GM12865 (cell line): Measurements from ENCODE around the gene UNC119B.

Source experiments
- DNase-seq: peaks from one replicate; pipeline ENCODE4 v3.0.0; 2010; ENCODE audit warnings: low read depth
- H3K4me3 ChIP-seq: 2 replicates; pipeline ENCODE4 v1.5.1; 2011; ENCODE audit warnings: mild to moderate bottlenecking, low read depth, low read length, control low read depth
- TF ChIP-seq, protein P1 (sequence below): IDR thresholded peaks from 2 replicates; pipeline ENCODE4 v1.5.1; 2011; ENCODE audit warnings: low read length, control low read depth, low read depth, inconsistent platforms; ENCODE audit not compliant: insufficient read depth; ENCODE audit errors: missing control alignments

Gene UNC119B

GRCh38 chr12:120684523-120684932, 25.7 kb upstream of the UNC119B start:
- TF ChIP-seq, protein P1, sequence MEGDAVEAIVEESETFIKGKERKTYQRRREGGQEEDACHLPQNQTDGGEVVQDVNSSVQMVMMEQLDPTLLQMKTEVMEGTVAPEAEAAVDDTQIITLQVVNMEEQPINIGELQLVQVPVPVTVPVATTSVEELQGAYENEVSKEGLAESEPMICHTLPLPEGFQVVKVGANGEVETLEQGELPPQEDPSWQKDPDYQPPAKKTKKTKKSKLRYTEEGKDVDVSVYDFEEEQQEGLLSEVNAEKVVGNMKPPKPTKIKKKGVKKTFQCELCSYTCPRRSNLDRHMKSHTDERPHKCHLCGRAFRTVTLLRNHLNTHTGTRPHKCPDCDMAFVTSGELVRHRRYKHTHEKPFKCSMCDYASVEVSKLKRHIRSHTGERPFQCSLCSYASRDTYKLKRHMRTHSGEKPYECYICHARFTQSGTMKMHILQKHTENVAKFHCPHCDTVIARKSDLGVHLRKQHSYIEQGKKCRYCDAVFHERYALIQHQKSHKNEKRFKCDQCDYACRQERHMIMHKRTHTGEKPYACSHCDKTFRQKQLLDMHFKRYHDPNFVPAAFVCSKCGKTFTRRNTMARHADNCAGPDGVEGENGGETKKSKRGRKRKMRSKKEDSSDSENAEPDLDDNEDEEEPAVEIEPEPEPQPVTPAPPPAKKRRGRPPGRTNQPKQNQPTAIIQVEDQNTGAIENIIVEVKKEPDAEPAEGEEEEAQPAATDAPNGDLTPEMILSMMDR: no peak
- peak; percentile 85 for DNase-seq
- peak overlapping the region; percentile 3; the same call in 1 of the 2 replicates for H3K4me3 ChIP-seq

GRCh38 chr12:120685522-120685921, 24.7 kb upstream of the UNC119B start:
- TF ChIP-seq, protein P1: no peak
- H3K4me3 ChIP-seq: peak overlapping the region; percentile 79; the same call in 1 of the 2 replicates
- no peak for DNase-seq

- TF ChIP-seq, protein P1: no peak
Measured at GRCh38 chr12:120686151-120686689, 24.0 kb upstream of the UNC119B start.

GRCh38 chr12:120686690-120687577, 23.3 kb upstream of the UNC119B start, which contains the start of gene MLEC:
TSS of gene MLEC (plus strand) at chr12:120687149. CDS start at chr12:120687297, 148 bp downstream.
- DNase-seq: peak; percentile 99
- H3K4me3 ChIP-seq: peak within 1 kb of the TSS; percentile 90
- TF ChIP-seq, protein P1: peak; percentile 34

More at GRCh38 chr12:120686151-120686689, 24.0 kb upstream of the UNC119B start:
- peak overlapping the region; percentile 79 for H3K4me3 ChIP-seq
- DNase-seq: peak; percentile 99

- DNase-seq: peak; percentile 59
- peak overlapping the region; percentile 90 for H3K4me3 ChIP-seq
- TF ChIP-seq, protein P1: no peak
Measured at GRCh38 chr12:120687578-120688289, 22.5 kb upstream of the UNC119B start.

DNA sequence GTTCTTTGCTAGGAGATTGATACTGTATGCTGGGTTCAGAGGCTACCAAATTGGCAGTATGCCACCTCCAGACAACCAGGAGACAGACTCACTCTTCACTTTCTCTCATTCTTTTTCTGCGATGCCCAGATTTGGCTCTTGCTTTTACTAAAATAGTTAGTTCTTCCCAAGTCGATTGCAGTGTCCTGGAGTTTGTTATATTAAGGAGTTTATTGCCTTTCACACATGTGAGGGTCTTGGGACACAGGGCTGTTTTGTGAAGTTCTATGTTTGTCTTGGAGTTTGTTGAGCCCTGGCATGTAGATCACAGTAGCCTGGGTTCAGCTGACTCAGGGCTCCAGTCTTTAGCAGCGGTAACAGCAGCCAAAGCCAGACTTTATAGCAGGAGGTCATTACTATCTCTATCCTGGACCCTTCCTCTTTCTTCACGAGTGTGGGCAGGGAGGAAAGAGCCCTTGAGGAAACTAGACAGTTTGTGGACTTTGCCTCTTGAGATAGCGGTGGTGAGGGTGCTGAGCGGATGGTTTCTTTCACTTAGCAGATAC, 21.7 kb upstream of the UNC119B start:
- peak overlapping the region; percentile 90 for H3K4me3 ChIP-seq
- peak; percentile 34 for DNase-seq

More for the DNA sequence above, 21.7 kb upstream of the UNC119B start:
- TF ChIP-seq, protein P1: no peak
